Prostate gland (tissue), 2 donors: Measurements from ENCODE around the gene SPRED3.

Experiments
- POLR2A ChIP-seq: fragments of 450-650 bp; IDR thresholded peaks from one replicate; pipeline ENCODE4 v1.6.1; 2016; ENCODE audit warnings: antibody characterized with exemption, mild to moderate bottlenecking
- POLR2AphosphoS5 ChIP-seq: sonication (generic); formaldehyde crosslinking; IDR thresholded peaks from one replicate; pipeline ENCODE4 v1.6.1; 2017; ENCODE audit warnings: antibody characterized with exemption
- TF ChIP-seq, protein P1 (sequence below), 4 experiments: fragments of 200-600 bp in 2 of 4; fragments of 450-650 bp in 2 of 4; sonication (generic) in 2 of 4; IDR thresholded peaks; 1 replicate in 3 of 4; 2 replicates in 1 of 4; pipeline ENCODE4 v1.5.1; 2016 to 2019; ENCODE audit warnings: antibody characterized with exemption in 4 of 4, mild to moderate bottlenecking in 2 of 4, moderate library complexity in 2 of 4

DNA sequence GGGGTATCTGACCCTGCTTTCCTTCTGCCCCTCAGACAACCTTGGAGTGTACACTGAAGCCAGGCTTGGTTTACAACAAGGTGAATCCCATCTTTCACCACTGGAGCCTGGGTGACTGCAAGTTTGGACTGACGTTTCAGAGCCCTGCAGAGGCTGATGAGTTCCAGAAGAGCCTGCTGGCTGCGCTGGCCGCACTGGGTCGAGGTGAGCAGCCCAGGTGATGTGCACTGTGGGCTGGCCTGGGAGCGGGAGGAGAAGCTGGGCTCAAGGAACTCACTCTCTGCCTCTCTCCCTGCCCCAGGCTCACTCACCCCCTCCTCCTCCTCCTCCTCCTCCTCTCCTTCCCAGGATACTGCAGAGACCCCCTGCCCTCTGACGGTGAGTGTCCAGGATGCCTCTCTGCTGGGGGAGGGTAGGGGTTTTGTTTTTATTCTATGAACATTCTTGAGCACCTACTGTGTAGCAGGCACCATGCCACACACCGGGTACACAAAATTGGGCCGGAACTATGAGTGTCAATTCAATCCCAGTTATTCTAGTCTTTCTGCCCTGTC, 3.5 kb downstream of the SPRED3 start:
- TF ChIP-seq, protein P1, sequence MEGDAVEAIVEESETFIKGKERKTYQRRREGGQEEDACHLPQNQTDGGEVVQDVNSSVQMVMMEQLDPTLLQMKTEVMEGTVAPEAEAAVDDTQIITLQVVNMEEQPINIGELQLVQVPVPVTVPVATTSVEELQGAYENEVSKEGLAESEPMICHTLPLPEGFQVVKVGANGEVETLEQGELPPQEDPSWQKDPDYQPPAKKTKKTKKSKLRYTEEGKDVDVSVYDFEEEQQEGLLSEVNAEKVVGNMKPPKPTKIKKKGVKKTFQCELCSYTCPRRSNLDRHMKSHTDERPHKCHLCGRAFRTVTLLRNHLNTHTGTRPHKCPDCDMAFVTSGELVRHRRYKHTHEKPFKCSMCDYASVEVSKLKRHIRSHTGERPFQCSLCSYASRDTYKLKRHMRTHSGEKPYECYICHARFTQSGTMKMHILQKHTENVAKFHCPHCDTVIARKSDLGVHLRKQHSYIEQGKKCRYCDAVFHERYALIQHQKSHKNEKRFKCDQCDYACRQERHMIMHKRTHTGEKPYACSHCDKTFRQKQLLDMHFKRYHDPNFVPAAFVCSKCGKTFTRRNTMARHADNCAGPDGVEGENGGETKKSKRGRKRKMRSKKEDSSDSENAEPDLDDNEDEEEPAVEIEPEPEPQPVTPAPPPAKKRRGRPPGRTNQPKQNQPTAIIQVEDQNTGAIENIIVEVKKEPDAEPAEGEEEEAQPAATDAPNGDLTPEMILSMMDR (IDR thresholded peaks at IDR 0.05) = no peak
- TF ChIP-seq POLR2A = no peak
- no peak for TF ChIP-seq POLR2AphosphoS5
